Loucy (cell line): ENCODE data around the gene DIS3.
A peak's percentile ranks its signal among the peaks of the same experiment; 100 is the strongest.
"Not testable (repeated sequence)": the region's sequence is repeated elsewhere in the genome, so short reads cannot be mapped to it uniquely, and the experiment has no call there.

Experiments used
- H2AFZ ChIP-seq: fragments of 200-600 bp; sonication (generic); 2 replicates; pipeline ENCODE4 v1.6.0; 2016; ENCODE audit warnings: antibody characterized with exemption, mild to moderate bottlenecking, low read length, moderate library complexity
- H3F3A ChIP-seq: fragments of 200-600 bp; 2 replicates; pipeline ENCODE4 v1.6.0; 2016; ENCODE audit warnings: antibody characterized with exemption, low read depth, mild to moderate bottlenecking
- H3K27me3 ChIP-seq: fragments of 200-600 bp; sonication (generic); 2 replicates; pipeline ENCODE4 v1.6.1; 2014; ENCODE audit warnings: low read length, mild to moderate bottlenecking; ENCODE audit not compliant: insufficient read depth, poor library complexity, severe bottlenecking
- H3K36me3 ChIP-seq: fragments of 200-600 bp; sonication (generic); 2 replicates; pipeline ENCODE4 v1.6.1; 2016; ENCODE audit warnings: low read length; ENCODE audit not compliant: insufficient read depth
- H3K4me1 ChIP-seq: fragments of 200-600 bp; sonication (generic); 2 replicates; pipeline ENCODE4 v1.5.1; 2014; ENCODE audit warnings: low read length, mild to moderate bottlenecking; ENCODE audit not compliant: insufficient read depth, poor library complexity, severe bottlenecking
- H3K4me2 ChIP-seq: fragments of 200-600 bp; sonication (generic); 2 replicates; pipeline ENCODE4 v1.6.0; 2014; ENCODE audit warnings: antibody characterized with exemption, low read length, low read depth, mild to moderate bottlenecking; ENCODE audit not compliant: poor library complexity, severe bottlenecking
- H3K4me3 ChIP-seq: fragments of 200-600 bp; sonication (generic); 2 replicates; pipeline ENCODE4 v1.5.1; 2014; ENCODE audit warnings: low read length, mild to moderate bottlenecking, mixed read lengths; ENCODE audit not compliant: poor library complexity, severe bottlenecking
- H3K79me2 ChIP-seq: fragments of 200-600 bp; sonication (generic); 2 replicates; pipeline ENCODE4 v1.6.1; 2014; ENCODE audit warnings: low read length; ENCODE audit not compliant: insufficient read depth
- H3K9ac ChIP-seq: fragments of 200-600 bp; sonication (generic); 2 replicates; pipeline ENCODE4 v1.6.0; 2014; ENCODE audit warnings: mild to moderate bottlenecking, low read depth, low read length, moderate library complexity; ENCODE audit not compliant: poor library complexity, severe bottlenecking
- H3K9me2 ChIP-seq: fragments of 200-600 bp; sonication (generic); replicated peaks from 2 replicates; pipeline ENCODE4 v1.6.1; 2016; ENCODE audit warnings: low read depth, low read length, mixed read lengths
- H3K9me3 ChIP-seq: fragments of 200-600 bp; sonication (generic); 2 replicates; pipeline ENCODE4 v1.6.1; 2014; ENCODE audit warnings: mild to moderate bottlenecking, antibody characterized with exemption, low read length, low read depth; ENCODE audit not compliant: insufficient read depth
- H4K20me1 ChIP-seq: fragments of 200-600 bp; sonication (generic); 2 replicates; pipeline ENCODE4 v1.6.0; 2014; ENCODE audit warnings: antibody characterized with exemption, low read length, mild to moderate bottlenecking; ENCODE audit not compliant: insufficient read depth, poor library complexity, severe bottlenecking
- EZH2phosphoT487 ChIP-seq: fragments of 200-600 bp; IDR thresholded peaks from 2 replicates; pipeline ENCODE4 v1.6.1; 2018; ENCODE audit warnings: antibody characterized with exemption, mild to moderate bottlenecking, moderate library complexity, borderline replicate concordance
- TF ChIP-seq, protein P1 (sequence below): fragments of 200-600 bp; sonication (generic); conservative IDR thresholded peaks from 2 replicates; pipeline ENCODE4 v1.5.1; 2014; ENCODE audit warnings: mild to moderate bottlenecking, antibody characterized with exemption, low read length

The DIS3 gene

DNA sequence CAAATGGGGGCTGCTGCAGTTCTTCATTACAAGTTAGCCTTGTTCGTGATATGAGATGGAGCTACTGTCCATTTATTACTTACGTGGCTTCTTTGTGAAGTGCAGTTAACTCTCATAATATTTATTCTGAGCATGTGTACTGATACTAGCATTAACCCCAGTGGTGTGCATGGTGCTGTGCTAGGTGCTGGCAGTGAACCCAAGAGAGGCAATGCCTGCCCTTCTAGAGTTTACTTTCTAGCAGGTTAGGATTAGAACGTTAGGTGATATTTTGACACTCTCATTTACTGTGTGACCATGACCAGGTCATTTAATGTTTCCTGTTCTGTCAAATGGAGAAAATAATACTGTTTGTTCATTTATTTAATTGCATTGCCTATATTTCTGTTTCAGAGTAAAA lies 17.1 kb upstream of the DIS3 start:
- H3F3A ChIP-seq: no peaks in the 10 kb centered on the region

DNA sequence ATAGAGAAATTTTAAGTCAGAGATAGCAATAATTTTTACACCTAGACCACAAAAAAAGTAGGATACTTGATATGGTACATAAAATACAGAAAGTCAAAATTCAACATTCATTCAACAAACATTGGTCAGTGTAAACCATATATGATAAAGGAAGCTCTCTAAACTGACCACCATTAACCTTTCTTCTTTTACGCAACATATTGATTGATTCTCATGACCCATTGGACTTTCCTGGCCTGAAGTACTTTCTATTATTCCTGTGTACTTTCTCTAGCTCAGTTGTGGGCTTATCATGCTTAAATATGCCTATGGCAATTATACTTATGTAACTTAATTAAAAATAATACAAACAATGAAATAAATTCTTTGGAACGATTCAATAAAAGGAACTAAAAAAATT lies 10.9 kb upstream of the DIS3 start:
- no peak overlapping the region for H3K4me3 ChIP-seq
- no peaks in the 10 kb centered on the region for H3K9me2 ChIP-seq
- no peaks in the 10 kb centered on the region for H3K9me3 ChIP-seq
- H3K36me3 ChIP-seq: peaks cover 52% of the 10 kb centered on the region
- no peak for TF ChIP-seq EZH2phosphoT487
- TF ChIP-seq, protein P1, sequence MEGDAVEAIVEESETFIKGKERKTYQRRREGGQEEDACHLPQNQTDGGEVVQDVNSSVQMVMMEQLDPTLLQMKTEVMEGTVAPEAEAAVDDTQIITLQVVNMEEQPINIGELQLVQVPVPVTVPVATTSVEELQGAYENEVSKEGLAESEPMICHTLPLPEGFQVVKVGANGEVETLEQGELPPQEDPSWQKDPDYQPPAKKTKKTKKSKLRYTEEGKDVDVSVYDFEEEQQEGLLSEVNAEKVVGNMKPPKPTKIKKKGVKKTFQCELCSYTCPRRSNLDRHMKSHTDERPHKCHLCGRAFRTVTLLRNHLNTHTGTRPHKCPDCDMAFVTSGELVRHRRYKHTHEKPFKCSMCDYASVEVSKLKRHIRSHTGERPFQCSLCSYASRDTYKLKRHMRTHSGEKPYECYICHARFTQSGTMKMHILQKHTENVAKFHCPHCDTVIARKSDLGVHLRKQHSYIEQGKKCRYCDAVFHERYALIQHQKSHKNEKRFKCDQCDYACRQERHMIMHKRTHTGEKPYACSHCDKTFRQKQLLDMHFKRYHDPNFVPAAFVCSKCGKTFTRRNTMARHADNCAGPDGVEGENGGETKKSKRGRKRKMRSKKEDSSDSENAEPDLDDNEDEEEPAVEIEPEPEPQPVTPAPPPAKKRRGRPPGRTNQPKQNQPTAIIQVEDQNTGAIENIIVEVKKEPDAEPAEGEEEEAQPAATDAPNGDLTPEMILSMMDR: no peak
- H2AFZ ChIP-seq: no peak overlapping the region
- H3K79me2 ChIP-seq: peaks cover 24% of the 10 kb centered on the region
- H3F3A ChIP-seq: no peaks in the 10 kb centered on the region
- H3K4me2 ChIP-seq: no peak overlapping the region
- peaks cover 8% of the 10 kb centered on the region for H3K4me1 ChIP-seq
- no peaks in the 10 kb centered on the region for H4K20me1 ChIP-seq
- no peaks in the 10 kb centered on the region for H3K27me3 ChIP-seq
- no peak overlapping the region for H3K9ac ChIP-seq

More for the DNA sequence above, 17.1 kb upstream of the DIS3 start:
- H2AFZ ChIP-seq: no peak overlapping the region
- no peaks in the 10 kb centered on the region for H3K9me2 ChIP-seq
- no peaks in the 10 kb centered on the region for H3K79me2 ChIP-seq
- H3K4me3 ChIP-seq: no peak overlapping the region
- no peak overlapping the region for H3K9ac ChIP-seq
- H3K27me3 ChIP-seq: no peaks in the 10 kb centered on the region
- H3K36me3 ChIP-seq: peaks cover 66% of the 10 kb centered on the region
- no peak overlapping the region for H3K4me2 ChIP-seq
- H4K20me1 ChIP-seq: no peaks in the 10 kb centered on the region
- H3K9me3 ChIP-seq: no peaks in the 10 kb centered on the region
- H3K4me1 ChIP-seq: no peaks in the 10 kb centered on the region
- TF ChIP-seq EZH2phosphoT487: no peak
- TF ChIP-seq, protein P1: no peak

DNA sequence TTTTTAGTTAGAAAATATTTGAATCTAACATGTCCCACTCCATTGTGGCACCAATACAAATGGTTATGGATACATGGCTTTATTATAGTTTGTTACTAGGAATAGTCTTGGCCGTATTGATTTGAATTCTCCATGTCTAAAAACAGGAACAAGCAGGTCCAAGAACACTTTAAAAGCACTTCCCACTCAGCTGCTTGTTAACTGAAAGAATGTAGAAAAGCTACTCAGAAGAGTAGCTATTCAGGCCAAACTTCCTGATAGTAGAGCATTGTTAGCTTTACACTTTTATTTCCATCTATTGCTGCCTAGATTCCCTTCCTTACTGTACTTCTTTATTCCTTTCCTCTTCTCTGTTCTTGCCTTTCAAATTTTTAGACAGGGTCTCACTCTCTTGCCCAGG lies 7.1 kb upstream of the DIS3 start:
- Histone ChIP-seq H3F3A (no peaks in the 10 kb centered on the region), H3K36me3 (peaks cover 19% of the 10 kb centered on the region), H3K4me3 (no peak overlapping the region), H3K27me3 (no peaks in the 10 kb centered on the region), H2AFZ (no peak overlapping the region), H3K4me2 (peak overlapping the region; percentile 22), H3K9me3 (no peaks in the 10 kb centered on the region), H3K9ac (no peak overlapping the region), H4K20me1 (peaks cover 14% of the 10 kb centered on the region), H3K9me2 (no peaks in the 10 kb centered on the region), H3K79me2 (peaks cover 57% of the 10 kb centered on the region), H3K4me1 (peaks cover 29% of the 10 kb centered on the region)
- TF ChIP-seq, protein P1: no peak
- TF ChIP-seq EZH2phosphoT487: no peak

DNA sequence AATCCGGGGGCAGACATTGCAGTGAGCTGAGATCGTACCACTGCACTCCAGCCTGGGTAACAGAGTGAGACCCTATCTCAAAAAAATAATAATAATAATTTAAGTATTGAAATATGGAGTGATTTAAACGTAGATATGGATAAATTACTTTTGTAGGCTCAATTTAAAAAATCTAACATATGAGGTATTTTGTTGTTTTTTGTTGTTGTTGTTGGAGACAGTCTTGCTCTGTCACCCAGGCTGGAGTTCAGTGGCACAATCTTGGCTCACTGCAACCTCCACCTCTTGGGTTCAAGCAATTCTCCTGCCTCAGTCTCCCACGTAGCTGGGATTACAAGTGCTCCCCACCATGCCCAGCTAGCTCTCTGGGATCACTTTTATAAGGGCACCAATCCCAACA lies 3.0 kb upstream of the DIS3 start:
- not testable (repeated sequence) for H3K9me3 ChIP-seq, H3K9me2 ChIP-seq, H3K9ac ChIP-seq, H2AFZ ChIP-seq, H3F3A ChIP-seq, H3K27me3 ChIP-seq, H3K36me3 ChIP-seq
- Histone ChIP-seq H3K79me2 (peaks cover 92% of the 10 kb centered on the region), H3K4me3 (peak overlapping the region; percentile 67), H3K4me1 (peaks cover 48% of the 10 kb centered on the region), H4K20me1 (peaks cover 33% of the 10 kb centered on the region), H3K4me2 (peak overlapping the region; percentile 86)
